ENCODE results near the gene ASB7. TPM values are rescaled to one million over a fixed set of nuclear protein-coding genes. Genes with fewer than 3 reads are reported as not detected.
A peak's percentile ranks its signal among the peaks of the same experiment; 100 is the strongest.

Gene ASB7
- polyA plus RNA-seq, 3 donors: 5.3 to 9.8 (median 7.6) TPM

DNA sequence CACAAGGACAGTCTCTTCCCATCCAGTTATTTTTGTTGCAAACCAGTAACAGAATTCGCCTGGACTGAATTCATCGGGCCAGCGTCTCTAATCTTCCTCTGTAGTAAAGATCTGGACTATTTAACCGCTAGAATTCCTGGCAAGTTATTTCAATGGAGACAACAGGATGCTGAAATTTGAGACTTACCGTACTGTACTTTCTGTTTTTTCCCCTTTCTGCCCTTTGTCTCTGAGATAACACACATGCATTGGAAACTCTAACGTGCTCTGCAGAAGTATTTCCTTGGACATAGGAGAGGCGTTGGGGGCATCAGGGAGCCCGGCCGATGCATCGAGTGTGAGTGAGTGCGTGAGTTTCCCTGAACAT, 61.5 kb downstream of the ASB7 start:
- H3K9me3 ChIP-seq (replicated peaks in 1 of 2; ENCODE audit: control insufficient read depth in 1 of 2, insufficient read depth in 1 of 2, low read length in 2 of 2): no peaks in the 10 kb centered on the region
- intact Hi-C loops (cut with micrococcal nuclease): no loop called here
- no peak overlapping the region for H3K4me2 ChIP-seq (replicated peaks; ENCODE audit: extremely low read depth, low read length, poor library complexity, severe bottlenecking)

DNA sequence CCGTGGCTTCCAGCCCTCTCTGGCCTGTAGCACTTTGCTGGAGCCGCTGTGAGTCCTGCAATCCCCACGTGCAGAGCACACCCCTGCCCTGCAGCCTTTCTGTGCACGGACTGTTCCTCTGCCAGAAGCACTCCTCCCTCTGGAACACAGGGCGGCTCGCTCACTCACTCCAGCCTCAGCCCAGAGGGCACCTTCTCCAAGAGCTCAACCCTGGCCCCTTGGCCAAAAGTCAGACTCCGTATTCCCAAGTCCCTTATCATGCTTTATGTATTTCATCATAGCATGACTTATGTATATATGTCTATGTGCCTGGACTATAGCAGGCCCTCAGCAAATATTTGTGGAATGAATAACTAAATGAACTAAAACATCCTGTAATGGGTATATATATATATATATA, 63.2 kb downstream of the ASB7 start:
- 72% methylated on average over 6 of the region's 7 CpGs for WGBS (ENCODE audit: insufficient coverage)
- H2AFZ ChIP-seq (ENCODE audit: insufficient read depth, low read depth, low read length, poor library complexity, severe bottlenecking): no peak overlapping the region
- H3K36me3 Mint-ChIP-seq: no peaks in the 10 kb centered on the region
- no peaks in the 10 kb centered on the region for H3K9me3 ChIP-seq (replicated peaks in 1 of 2; ENCODE audit: control insufficient read depth in 1 of 2, insufficient read depth in 1 of 2, low read length in 2 of 2)
- TF ChIP-seq, protein P1, sequence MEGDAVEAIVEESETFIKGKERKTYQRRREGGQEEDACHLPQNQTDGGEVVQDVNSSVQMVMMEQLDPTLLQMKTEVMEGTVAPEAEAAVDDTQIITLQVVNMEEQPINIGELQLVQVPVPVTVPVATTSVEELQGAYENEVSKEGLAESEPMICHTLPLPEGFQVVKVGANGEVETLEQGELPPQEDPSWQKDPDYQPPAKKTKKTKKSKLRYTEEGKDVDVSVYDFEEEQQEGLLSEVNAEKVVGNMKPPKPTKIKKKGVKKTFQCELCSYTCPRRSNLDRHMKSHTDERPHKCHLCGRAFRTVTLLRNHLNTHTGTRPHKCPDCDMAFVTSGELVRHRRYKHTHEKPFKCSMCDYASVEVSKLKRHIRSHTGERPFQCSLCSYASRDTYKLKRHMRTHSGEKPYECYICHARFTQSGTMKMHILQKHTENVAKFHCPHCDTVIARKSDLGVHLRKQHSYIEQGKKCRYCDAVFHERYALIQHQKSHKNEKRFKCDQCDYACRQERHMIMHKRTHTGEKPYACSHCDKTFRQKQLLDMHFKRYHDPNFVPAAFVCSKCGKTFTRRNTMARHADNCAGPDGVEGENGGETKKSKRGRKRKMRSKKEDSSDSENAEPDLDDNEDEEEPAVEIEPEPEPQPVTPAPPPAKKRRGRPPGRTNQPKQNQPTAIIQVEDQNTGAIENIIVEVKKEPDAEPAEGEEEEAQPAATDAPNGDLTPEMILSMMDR (IDR thresholded peaks at IDR 0.05): no peak
- no peak overlapping the region for H3K4me2 ChIP-seq (replicated peaks; ENCODE audit: extremely low read depth, low read length, poor library complexity, severe bottlenecking)
- no peak overlapping the region for H3K9ac ChIP-seq (ENCODE audit: insufficient read depth, low read length, poor library complexity, severe bottlenecking)
- H3K9me3 Mint-ChIP-seq: no peaks in the 10 kb centered on the region
- H3K27ac ChIP-seq (ENCODE audit: low read depth in 1 of 2, low read length in 2 of 2): no peak overlapping the region
- H3K79me2 ChIP-seq (ENCODE audit: insufficient read depth, low read length): no peaks in the 10 kb centered on the region
- no peaks in the 10 kb centered on the region for H3K36me3 ChIP-seq (replicated peaks in 1 of 2; ENCODE audit: control insufficient read depth in 1 of 2, insufficient read depth in 2 of 2, low read length in 2 of 2)
- peak overlapping the region in 1 of 7 donors; percentile 61 for H3K27ac Mint-ChIP-seq
- H3K4me1 ChIP-seq (ENCODE audit: control insufficient read depth in 1 of 2, insufficient read depth in 2 of 2, low read length in 2 of 2): no peaks in the 10 kb centered on the region
- intact Hi-C loops (cut with micrococcal nuclease): no loop called here
- no peaks in the 10 kb centered on the region for H3K4me1 Mint-ChIP-seq
- no peak for DNase-seq
- no peak overlapping the region for H3K4me3 Mint-ChIP-seq
- H3K4me3 ChIP-seq (replicated peaks in 1 of 3; ENCODE audit: low read depth in 2 of 3, low read length in 3 of 3): no peak overlapping the region
- no peaks in the 10 kb centered on the region for H4K20me1 ChIP-seq (ENCODE audit: insufficient read depth, low read length)
- H3K27me3 ChIP-seq (ENCODE audit: control insufficient read depth in 2 of 2, insufficient read depth in 2 of 2, low read length in 2 of 2): no peaks in the 10 kb centered on the region
- peaks cover 11 to 13% (median 12%) of the 10 kb centered on the region in 3 donors for H3K27me3 Mint-ChIP-seq (ENCODE audit: low read depth in 3 of 3)

More for the DNA sequence above, 61.5 kb downstream of the ASB7 start:
- no peaks in the 10 kb centered on the region for H3K36me3 ChIP-seq (replicated peaks in 1 of 2; ENCODE audit: control insufficient read depth in 1 of 2, insufficient read depth in 2 of 2, low read length in 2 of 2)
- no peak overlapping the region for H2AFZ ChIP-seq (ENCODE audit: insufficient read depth, low read depth, low read length, poor library complexity, severe bottlenecking)
- H3K4me1 ChIP-seq (ENCODE audit: control insufficient read depth in 1 of 2, insufficient read depth in 2 of 2, low read length in 2 of 2): no peaks in the 10 kb centered on the region
- H3K27me3 Mint-ChIP-seq (ENCODE audit: low read depth in 3 of 3): peaks cover 11 to 15% (median 13%) of the 10 kb centered on the region in 3 donors
- H3K36me3 Mint-ChIP-seq: no peaks in the 10 kb centered on the region
- H3K27ac ChIP-seq (ENCODE audit: low read depth in 1 of 2, low read length in 2 of 2): no peak overlapping the region
- no peaks in the 10 kb centered on the region for H3K79me2 ChIP-seq (ENCODE audit: insufficient read depth, low read length)
- WGBS (ENCODE audit: insufficient coverage): 90% methylated on average over 5 of the region's 11 CpGs
- H3K4me3 Mint-ChIP-seq: no peak overlapping the region
- H3K4me3 ChIP-seq (replicated peaks in 1 of 3; ENCODE audit: low read depth in 2 of 3, low read length in 3 of 3): no peak overlapping the region
- no peak for DNase-seq
- H3K27ac Mint-ChIP-seq: no peak overlapping the region
- no peaks in the 10 kb centered on the region for H3K27me3 ChIP-seq (ENCODE audit: control insufficient read depth in 2 of 2, insufficient read depth in 2 of 2, low read length in 2 of 2)
- no peaks in the 10 kb centered on the region for H3K4me1 Mint-ChIP-seq
- no peaks in the 10 kb centered on the region for H3K9me3 Mint-ChIP-seq
- H4K20me1 ChIP-seq (ENCODE audit: insufficient read depth, low read length): no peaks in the 10 kb centered on the region
- TF ChIP-seq, protein P1 (IDR thresholded peaks at IDR 0.05): no peak
- no peak overlapping the region for H3K9ac ChIP-seq (ENCODE audit: insufficient read depth, low read length, poor library complexity, severe bottlenecking)

All from CD14-positive monocyte (primary cell).